Bronchial epithelial cell (primary cell): Measurements from ENCODE around the gene AGRN. TPM values are rescaled to one million over a fixed set of nuclear protein-coding genes. Genes with fewer than 3 reads are reported as not detected.

Experiments
- DNase-seq: peaks from one replicate; pipeline ENCODE4 v3.0.0-alpha.2; 2010; ENCODE audit warnings: low read depth
- FAIRE-seq: peaks from 2 replicates; lab custom pipeline; 2011; peaks lifted over from hg19 to GRCh38; lab: Jason Lieb, UNC
- H3K27me3 ChIP-seq: 2 replicates; pipeline ENCODE4 v1.5.1; 2011; ENCODE audit warnings: low read length; ENCODE audit not compliant: control insufficient read depth, insufficient read depth
- H3K36me3 ChIP-seq: 2 replicates; pipeline ENCODE4 v1.5.1; 2011; ENCODE audit warnings: low read length; ENCODE audit not compliant: control insufficient read depth, insufficient read depth
- H3K4me3 ChIP-seq: 2 replicates; pipeline ENCODE4 v1.5.1; 2011; ENCODE audit warnings: mild to moderate bottlenecking, low read depth, low read length, control low read depth
- CTCF ChIP-seq: IDR thresholded peaks from 2 replicates; pipeline ENCODE4 v1.5.1; 2011; ENCODE audit warnings: mild to moderate bottlenecking, moderate library complexity, low read length, control low read depth, inconsistent platforms; ENCODE audit not compliant: insufficient read depth, severe bottlenecking
- total RNA-seq: library from RNA; depleted of rRNA; stranded (reverse); fragments of >200 nt; gene quantifications from 2 replicates; pipeline ENCODE4 v1.2.1, GENCODE V29; 2014

Gene AGRN
- total RNA-seq, 1 donor from 2014 or later, result 117 TPM

- Histone ChIP-seq H3K36me3 (peaks cover 14% of the 10 kb centered on the region), H3K4me3 (no peak overlapping the region), H3K27me3 (no peaks in the 10 kb centered on the region)
- no peak for TF ChIP-seq CTCF
- DNase-seq (no peak), FAIRE-seq (no peak)
Measured at GRCh38 chr1:1034439-1034781, 14.5 kb downstream of the AGRN start.

DNA sequence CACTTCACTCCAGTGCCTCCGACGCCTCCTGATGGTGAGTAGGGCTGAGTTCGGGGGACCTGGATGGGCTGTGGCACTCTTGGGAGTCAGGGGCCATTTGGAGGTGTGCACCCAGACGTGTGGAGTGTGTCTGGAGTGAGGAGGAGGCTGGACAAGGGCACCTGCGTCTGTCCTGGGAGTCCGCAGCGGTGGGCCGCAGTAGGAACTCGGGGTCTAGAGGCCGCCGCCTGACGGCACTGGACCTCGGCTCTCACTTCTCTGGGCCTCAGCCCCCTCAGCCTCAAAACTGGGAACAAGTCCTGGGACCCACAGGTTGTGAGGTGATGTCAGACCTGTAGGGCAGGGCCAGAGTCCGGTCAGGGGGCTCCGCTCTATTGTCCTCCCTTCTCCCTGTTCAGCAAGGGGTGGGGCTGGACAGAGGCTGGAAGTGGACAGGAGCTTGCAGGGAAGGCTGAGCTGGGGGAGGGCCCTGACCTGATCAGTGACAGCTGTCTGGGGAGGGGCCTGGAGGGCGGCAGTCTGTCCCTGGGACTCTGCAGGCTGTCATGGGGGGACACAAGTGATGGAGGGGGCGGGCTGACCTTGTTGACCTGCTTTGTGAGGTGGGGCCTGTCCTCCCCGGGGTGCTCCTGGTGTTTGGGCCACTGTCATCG is 15.5 kb downstream of the AGRN start:
- TF ChIP-seq CTCF, result no peak
- H3K36me3 ChIP-seq, result peaks cover 14% of the 10 kb centered on the region
- no peak for FAIRE-seq
- H3K27me3 ChIP-seq, result no peaks in the 10 kb centered on the region
- no peak for DNase-seq
- H3K4me3 ChIP-seq, result no peak overlapping the region

- Histone ChIP-seq H3K27me3 (no peaks in the 10 kb centered on the region), H3K4me3 (no peak overlapping the region), H3K36me3 (peaks cover 22% of the 10 kb centered on the region)
- FAIRE-seq (peak; percentile 36), DNase-seq (no peak)
- no peak for TF ChIP-seq CTCF
Measured at GRCh38 chr1:1037366-1038327, 17.7 kb downstream of the AGRN start.

DNA sequence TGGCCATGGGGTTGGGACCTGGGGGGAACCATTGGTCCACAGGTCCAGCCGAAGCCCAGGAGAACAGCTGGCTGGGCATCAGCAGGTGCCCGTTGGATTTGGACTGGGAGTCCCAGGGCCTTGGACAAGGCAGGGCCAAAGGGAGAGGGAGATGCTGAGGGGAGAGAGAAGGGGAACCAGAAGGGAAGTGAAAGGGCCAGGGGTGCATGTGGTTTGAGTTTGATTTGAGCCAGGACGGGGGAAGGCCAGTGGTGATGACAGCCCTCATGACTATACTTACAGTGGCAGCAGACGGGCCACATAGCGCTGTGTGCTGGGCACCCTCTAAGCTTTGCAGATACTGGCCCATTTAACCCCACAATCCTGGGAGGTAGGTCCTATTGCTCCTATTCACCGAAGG is 18.8 kb downstream of the AGRN start:
- Histone ChIP-seq H3K27me3 (no peaks in the 10 kb centered on the region), H3K36me3 (peaks cover 32% of the 10 kb centered on the region), H3K4me3 (no peak overlapping the region)
- TF ChIP-seq CTCF, result no peak
- no peak for DNase-seq
- FAIRE-seq, result peak; percentile 52

GRCh38 chr1:1039145-1039910 is 19.4 kb downstream of the AGRN start:
- H3K4me3 ChIP-seq, result no peak overlapping the region
- DNase-seq, result no peak
- TF ChIP-seq CTCF, result no peak
- no peaks in the 10 kb centered on the region for H3K27me3 ChIP-seq
- FAIRE-seq, result no peak
- peaks cover 38% of the 10 kb centered on the region for H3K36me3 ChIP-seq
